ENCODE measurements around the gene PKDREJ. TPM values are rescaled to one million over a fixed set of nuclear protein-coding genes. Genes with fewer than 3 reads are reported as not detected.
A peak's percentile ranks its signal among the peaks of the same experiment; 100 is the strongest.

PKDREJ gene
- total RNA-seq, 1 experiment from 2014 or later: not detected

- CTCF ChIA-PET: no interaction called here
- Histone ChIP-seq H3K36me3 (ENCODE audit: low read depth) (no peaks in the 10 kb centered on the region), H3K4me3 (no peak overlapping the region), H3K27me3 (ENCODE audit: insufficient read depth, low read depth) (peaks cover 37% of the 10 kb centered on the region), H3K27ac (no peak overlapping the region), H3K79me2 (ENCODE audit: low read depth) (peaks cover 4% of the 10 kb centered on the region; the same call in 1 of the 2 replicates), H3K9me3 (ENCODE audit: insufficient read depth, low read depth) (peaks cover 6% of the 10 kb centered on the region; the same call in 1 of the 2 replicates), H3K4me1 (replicated peaks; ENCODE audit: insufficient read depth) (peaks cover 16% of the 10 kb centered on the region), H3F3A (ENCODE audit: insufficient read depth, low read depth) (no peaks in the 10 kb centered on the region; the same call in none of the 2 replicates), H4K20me1 (ENCODE audit: insufficient read depth) (no peaks in the 10 kb centered on the region), H3K4me2 (no peak overlapping the region), H3K9me2 (ENCODE audit: insufficient read depth) (no peaks in the 10 kb centered on the region), H2AFZ (no peak overlapping the region)
- no TSS peak for BruUV-seq (replicated peaks)
- DNase-seq: no peak
- intact Hi-C loops (cut with micrococcal nuclease; ENCODE audit: unreplicated experiment): no loop called here
- POLR2A ChIA-PET (ENCODE audit: unreplicated experiment): no interaction called here
- TF ChIP-seq EZH2 (IDR thresholded peaks at IDR 0.05; ENCODE audit: low read depth) (no peak), CTCF (conservative IDR thresholded peaks at IDR 0.05) (no peak)
These were observed 6.7 kb downstream of the PKDREJ start for GRCh38 chr22:46256358-46256958.

- Histone ChIP-seq H3F3A (ENCODE audit: insufficient read depth, low read depth) (peaks cover 3% of the 10 kb centered on the region), H3K27ac (no peak overlapping the region), H3K4me1 (replicated peaks; ENCODE audit: insufficient read depth) (peaks cover 24% of the 10 kb centered on the region), H2AFZ (no peak overlapping the region), H3K9me2 (ENCODE audit: insufficient read depth) (no peaks in the 10 kb centered on the region), H3K9me3 (ENCODE audit: insufficient read depth, low read depth) (no peaks in the 10 kb centered on the region), H3K27me3 (ENCODE audit: insufficient read depth, low read depth) (no peaks in the 10 kb centered on the region), H3K36me3 (ENCODE audit: low read depth) (no peaks in the 10 kb centered on the region), H4K20me1 (ENCODE audit: insufficient read depth) (no peaks in the 10 kb centered on the region), H3K4me3 (peak overlapping the region; percentile 87), H3K4me2 (peak overlapping the region; percentile 87), H3K79me2 (ENCODE audit: low read depth) (peaks cover 22% of the 10 kb centered on the region)
- intact Hi-C loops (cut with micrococcal nuclease; ENCODE audit: unreplicated experiment): no loop called here
- no peak for DNase-seq
- BruUV-seq (replicated peaks): no TSS peak
- TF ChIP-seq CTCF (conservative IDR thresholded peaks at IDR 0.05) (no peak), EZH2 (IDR thresholded peaks at IDR 0.05; ENCODE audit: low read depth) (no peak)
- POLR2A ChIA-PET (ENCODE audit: unreplicated experiment): no interaction called here
- CTCF ChIA-PET: no interaction called here
These were observed 11.2 kb downstream of the PKDREJ start for GRCh38 chr22:46251816-46252380.

GRCh38 chr22:46251266-46251665 lies 11.9 kb downstream of the PKDREJ start:
- CTCF ChIA-PET: no interaction called here
- intact Hi-C loops (cut with micrococcal nuclease; ENCODE audit: unreplicated experiment): no loop called here
- Histone ChIP-seq H3K36me3 (ENCODE audit: low read depth) (no peaks in the 10 kb centered on the region), H4K20me1 (ENCODE audit: insufficient read depth) (no peaks in the 10 kb centered on the region), H3K4me1 (replicated peaks; ENCODE audit: insufficient read depth) (peaks cover 24% of the 10 kb centered on the region), H3K27ac (no peak overlapping the region), H3K79me2 (ENCODE audit: low read depth) (peaks cover 22% of the 10 kb centered on the region), H3K9me2 (ENCODE audit: insufficient read depth) (no peaks in the 10 kb centered on the region), H3K27me3 (ENCODE audit: insufficient read depth, low read depth) (no peaks in the 10 kb centered on the region), H3F3A (ENCODE audit: insufficient read depth, low read depth) (peaks cover 3% of the 10 kb centered on the region), H3K9me3 (ENCODE audit: insufficient read depth, low read depth) (no peaks in the 10 kb centered on the region), H2AFZ (peak overlapping the region; percentile 93), H3K4me2 (peak overlapping the region; percentile 87), H3K4me3 (peak overlapping the region; percentile 87)
- no peak for TF ChIP-seq CTCF (conservative IDR thresholded peaks at IDR 0.05)
- no peak for TF ChIP-seq EZH2 (IDR thresholded peaks at IDR 0.05; ENCODE audit: low read depth)
- DNase-seq: no peak
- BruUV-seq (replicated peaks): TSS peak; percentile 66
- POLR2A ChIA-PET (ENCODE audit: unreplicated experiment): no interaction called here
